HepG2 (cell line): ENCODE measurements around the gene TGFA. TPM values are rescaled to one million over a fixed set of nuclear protein-coding genes. Genes with fewer than 3 reads are reported as not detected.

Experiments used
- ATAC-seq: fragments of 200-7000 bp; cut with Tn5 transposase; 3 replicates; pipeline ENCODE4 v1.9.1; 2020; ENCODE audit warnings: mild to moderate bottlenecking, moderate library complexity
- BruUV-seq: library from RNA; stranded (reverse); fragments of 400-500 nt; replicated peaks from 2 replicates; lab custom pipeline; 2021; lab: Mats Ljungman, UMichigan
- CTCF ChIA-PET: fragments of 300-600 bp; formaldehyde crosslinking; extraction: SDS; loops from one replicate; lab custom pipeline; 2021; ENCODE audit warnings: low total read pairs, inconsistent platforms, low intra/inter-chr PET ratio; lab: Yijun Ruan, JAX
- POLR2A ChIA-PET: fragments of 350-600 bp; sonication (Branson Sonifier 250); formaldehyde crosslinking; loops from one replicate; lab custom pipeline; 2020; ENCODE audit warnings: antibody characterized with exemption, inconsistent platforms; lab: Yijun Ruan, JAX
- DNase-seq: peaks from one replicate; pipeline ENCODE4 v3.0.0-alpha.2; 2015; ENCODE audit warnings: low spot score
- FAIRE-seq: peaks from 3 replicates; lab custom pipeline; 2011; peaks lifted over from hg19 to GRCh38; lab: Jason Lieb, UNC
- H2AFZ ChIP-seq: one replicate; pipeline ENCODE4 v1.6.1; 2011; ENCODE audit warnings: low read length, inconsistent platforms
- H3K27ac ChIP-seq: fragments of 300-600 bp; 3 replicates; pipeline ENCODE4 v1.8.0; 2011; ENCODE audit warnings: mixed run types, mild to moderate bottlenecking, mixed read lengths, low read length, inconsistent platforms; ENCODE audit not compliant: insufficient read depth; ENCODE audit errors: extremely low read length
- H3K27me3 ChIP-seq, 2 experiments: fragments of 200-600 bp in 1 of 2; 2 replicates in 1 of 2; 3 replicates in 1 of 2; pipeline versions ENCODE4 v1.6.0 to v1.8.0; 2011; ENCODE audit warnings: low read length in 2 of 2, mild to moderate bottlenecking in 2 of 2, moderate library complexity in 2 of 2, inconsistent platforms in 1 of 2; ENCODE audit not compliant: insufficient read depth in 2 of 2, control insufficient read depth in 1 of 2
- H3K36me3 ChIP-seq, 2 experiments: fragments of 200-600 bp in 1 of 2; replicated peaks in 1 of 2; 2 replicates in 1 of 2; 3 replicates in 1 of 2; pipeline versions ENCODE4 v1.5.1 to v1.8.0; 2011; ENCODE audit warnings: low read length in 2 of 2, inconsistent platforms in 1 of 2; ENCODE audit not compliant: insufficient read depth in 2 of 2, control insufficient read depth in 1 of 2
- H3K4me1 ChIP-seq: 2 replicates; pipeline ENCODE4 v1.5.1; 2012; ENCODE audit warnings: low read length, inconsistent platforms; ENCODE audit not compliant: insufficient read depth
- H3K4me2 ChIP-seq: 2 replicates; pipeline ENCODE4 v1.6.0; 2011; ENCODE audit warnings: low read depth, low read length, inconsistent platforms
- H3K4me3 ChIP-seq, 3 experiments: fragments of 200-600 bp in 1 of 3; sonication (generic), shearing (Covaris generic) in 1 of 3; replicated peaks in 1 of 3; 2 replicates each; pipeline ENCODE4 v1.5.1; 2011 to 2016; ENCODE audit warnings: low read length in 3 of 3, inconsistent platforms in 2 of 3, low read depth in 2 of 3, mild to moderate bottlenecking in 2 of 3, control low read depth in 1 of 3, mixed read lengths in 1 of 3; ENCODE audit not compliant: insufficient read depth in 1 of 3
- H3K79me2 ChIP-seq: one replicate; pipeline ENCODE4 v1.6.1; 2011; ENCODE audit warnings: low read length, inconsistent platforms; ENCODE audit not compliant: insufficient read depth
- H3K9ac ChIP-seq: 2 replicates; pipeline ENCODE4 v1.6.0; 2011; ENCODE audit warnings: mild to moderate bottlenecking, low read depth, low read length, inconsistent platforms; ENCODE audit not compliant: insufficient read depth
- H3K9me3 ChIP-seq: 2 replicates; pipeline ENCODE4 v1.5.1; 2012; ENCODE audit warnings: mild to moderate bottlenecking, low read length
- H4K20me1 ChIP-seq: 2 replicates; pipeline ENCODE4 v1.6.0; 2011; ENCODE audit warnings: inconsistent platforms, mild to moderate bottlenecking, low read length, moderate library complexity; ENCODE audit not compliant: insufficient read depth
- CC2D1A ChIP-seq: sonication (generic); formaldehyde crosslinking; IDR thresholded peaks from 2 replicates; pipeline ENCODE4 v1.8.1; 2023; ENCODE audit warnings: mild to moderate bottlenecking, missing genetic modification reagents
- CEBPG ChIP-seq: IDR thresholded peaks from 2 replicates; pipeline ENCODE4 v1.6.1; 2016
- NONO ChIP-seq, 2 experiments: fragments of 450-650 bp in 1 of 2; sonication (generic) in 1 of 2; formaldehyde crosslinking in 1 of 2; IDR thresholded peaks in 1 of 2; conservative IDR thresholded peaks in 1 of 2; 2 replicates each; pipeline versions ENCODE4 v1.6.1 to v1.8.0; 2017 to 2022; ENCODE audit warnings: mild to moderate bottlenecking in 1 of 2, missing genetic modification reagents in 1 of 2, moderate library complexity in 1 of 2
- NPAS2 ChIP-seq: sonication (generic); formaldehyde crosslinking; IDR thresholded peaks from 2 replicates; pipeline ENCODE4 v1.8.0; 2022; ENCODE audit warnings: mild to moderate bottlenecking, missing genetic modification reagents, borderline replicate concordance
- NR1H2 ChIP-seq: sonication (generic); formaldehyde crosslinking; IDR thresholded peaks from 2 replicates; pipeline ENCODE4 v1.8.1; 2022; ENCODE audit warnings: low read depth, missing genetic modification reagents, borderline replicate concordance
- RORA ChIP-seq: sonication (generic); formaldehyde crosslinking; IDR thresholded peaks from 2 replicates; pipeline ENCODE4 v1.5.0; 2020; ENCODE audit warnings: mild to moderate bottlenecking, missing genetic modification reagents, moderate library complexity
- SMYD3 ChIP-seq: sonication (generic); formaldehyde crosslinking; IDR thresholded peaks from 2 replicates; pipeline ENCODE4 v1.8.1; 2023; ENCODE audit warnings: mild to moderate bottlenecking, missing genetic modification reagents
- TAF15 ChIP-seq: fragments of 200-400 bp; formaldehyde crosslinking; IDR thresholded peaks from one replicate; pipeline ENCODE4 v1.6.1; 2018; ENCODE audit warnings: mild to moderate bottlenecking, low read depth, low read length; ENCODE audit not compliant: poor library complexity, severe bottlenecking
- THYN1 ChIP-seq: sonication (generic); formaldehyde crosslinking; IDR thresholded peaks from 2 replicates; pipeline ENCODE4 v1.8.1; 2023; ENCODE audit warnings: low read depth, mild to moderate bottlenecking, moderate library complexity, missing genetic modification reagents, borderline replicate concordance
- ZNF414 ChIP-seq: sonication (generic); formaldehyde crosslinking; IDR thresholded peaks from 2 replicates; pipeline ENCODE4 v1.5.0; 2020; ENCODE audit warnings: missing genetic modification reagents
- ZNF576 ChIP-seq: sonication (generic); formaldehyde crosslinking; IDR thresholded peaks from 2 replicates; pipeline ENCODE4 v1.4.0; 2020; ENCODE audit warnings: mild to moderate bottlenecking, missing genetic modification reagents
- ZNF644 ChIP-seq: IDR thresholded peaks from 2 replicates; pipeline ENCODE4 v1.6.1; 2016; ENCODE audit warnings: low read depth
- WGBS: methylation state at CpG from one replicate; pipeline ENCODE4 v1.1.6; 2017; ENCODE audit warnings: low lambda C conversion rate; 5-methylcytosine and 5-hydroxymethylcytosine counted together
- in situ Hi-C: cut with HindIII; loops from 2 replicates; pipeline ENCODE4 v1.10.0; 2017; ENCODE audit warnings: low pct_unique_long_range_greater_than_20kb; ENCODE audit not compliant: extremely low pct_ligation_motif_present
- intact Hi-C: fragments of 100-400 bp; cut with micrococcal nuclease; formaldehyde crosslinking; loops from one replicate; pipeline ENCODE4 v1.10.0; 2022; ENCODE audit not compliant: unreplicated experiment
- polyA plus RNA-seq, 8 experiments: library from polyadenylated mRNA; depleted of rRNA in 3 of 8; stranded (reverse) in 7 of 8; unstranded in 1 of 8; fragments of >200 nt; fragmentation: Illumina TruSeq in 4 of 8; extraction: Trizol in 4 of 8; gene quantifications; 2 replicates each; pipeline versions ENCODE4 v1.2.1 to v1.2.3, GENCODE V29; 2011 to 2016; ENCODE audit warnings: low read depth in 4 of 8, missing spikeins in 1 of 8, mixed read lengths in 1 of 8; ENCODE audit not compliant: insufficient read depth in 1 of 8
- total RNA-seq, 5 experiments: library from RNA; depleted of rRNA; stranded (reverse); fragments of >200 nt; fragmentation: Illumina TruSeq; extraction: Trizol; gene quantifications; 2 replicates each; pipeline ENCODE4 v1.2.3, GENCODE V29; 2016; ENCODE audit warnings: low read depth in 1 of 5

Gene TGFA
- total and polyA plus RNA-seq, 2 of the 13 experiments (the other 11 are each of a cell fraction or from before 2014, with no cell fraction given), result 7.8 to 15.3 TPM

- H4K20me1 ChIP-seq, result no peaks in the 10 kb centered on the region
- CTCF ChIA-PET, result no interaction called here
- intact Hi-C loops, result no loop called here
- FAIRE-seq, result no peak
- H3K4me2 ChIP-seq, result no peak overlapping the region
- POLR2A ChIA-PET, result no interaction called here
- H3K27ac ChIP-seq, result no peak overlapping the region
- H3K4me1 ChIP-seq, result no peaks in the 10 kb centered on the region
- H2AFZ ChIP-seq, result no peak overlapping the region
- no peak for TF ChIP-seq CEBPG (CRISPR knock-in tag)
- TF ChIP-seq ZNF576 (CRISPR knock-in tag), result no peak
- no peak for TF ChIP-seq CC2D1A (CRISPR knock-in tag)
- no peak for TF ChIP-seq NPAS2
- TF ChIP-seq NR1H2 (CRISPR knock-in tag), result no peak
- TF ChIP-seq SMYD3 (CRISPR knock-in tag), result no peak
- TF ChIP-seq RORA, result no peak
- no peak for TF ChIP-seq TAF15
- TF ChIP-seq ZNF644, result no peak
- TF ChIP-seq, all 625 proteins: peak for 0
- no peak overlapping the region for H3K9ac ChIP-seq
- H3K27me3 ChIP-seq, result no peaks in the 10 kb centered on the region
- DNase-seq (no peak), ATAC-seq (peak; percentile 47; the same call in 2 of the 3 replicates)
- H3K4me3 ChIP-seq, result no peak overlapping the region
- no peaks in the 10 kb centered on the region for H3K79me2 ChIP-seq
- no peaks in the 10 kb centered on the region for H3K9me3 ChIP-seq
- in situ Hi-C loops, result no loop called here
- WGBS, result 86% methylated on average over 7 of the region's 7 CpGs
- no TSS peak for BruUV-seq
- H3K36me3 ChIP-seq, result no peaks in the 10 kb centered on the region
Observed at GRCh38 chr2:70471129-70471528, 82.5 kb downstream of the TGFA start.

GRCh38 chr2:70469961-70470360 is 83.7 kb downstream of the TGFA start:
- Histone ChIP-seq H3K9ac (no peak overlapping the region), H3K27ac (no peak overlapping the region), H3K27me3 (no peaks in the 10 kb centered on the region), H2AFZ (no peak overlapping the region), H4K20me1 (no peaks in the 10 kb centered on the region), H3K4me1 (peaks cover under 1% of the 10 kb centered on the region; the same call in 1 of the 2 replicates), H3K79me2 (no peaks in the 10 kb centered on the region), H3K9me3 (no peaks in the 10 kb centered on the region), H3K4me3 (no peak overlapping the region), H3K4me2 (no peak overlapping the region), H3K36me3 (no peaks in the 10 kb centered on the region; a peak in 1 of 5 replicates)
- FAIRE-seq (no peak), DNase-seq (no peak), ATAC-seq (no peak)
- BruUV-seq, result no TSS peak
- in situ Hi-C loops, result no loop called here
- TF ChIP-seq ZNF414 (CRISPR knock-in tag) (no peak), THYN1 (CRISPR knock-in tag) (no peak), NONO (IDR thresholded peaks at IDR 0.05) (no peak), NONO (CRISPR knock-in tag; conservative IDR thresholded peaks at IDR 0.05) (no peak)
- intact Hi-C loops, result no loop called here
- 87% methylated on average over 7 of the region's 7 CpGs for WGBS
- POLR2A ChIA-PET, result no interaction called here
- CTCF ChIA-PET, result no interaction called here
